ENCODE data around the gene ERVFRD-1.
"Not testable (repeated sequence)": the region's sequence is repeated elsewhere in the genome, so short reads cannot be mapped to it uniquely, and the experiment has no call there.

ERVFRD-1 gene

GRCh38 chr6:11128608-11129007 lies 17.1 kb upstream of the ERVFRD-1 start:
- DNase-seq: no peak

GRCh38 chr6:11126876-11127275 lies 15.4 kb upstream of the ERVFRD-1 start:
- DNase-seq: no peak

- no peak for DNase-seq
Measured at GRCh38 chr6:11123978-11124377, 12.5 kb upstream of the ERVFRD-1 start.

GRCh38 chr6:11122380-11122779 lies 10.9 kb upstream of the ERVFRD-1 start:
- DNase-seq: no peak

- no peak for DNase-seq
Measured at GRCh38 chr6:11121851-11122250, 10.3 kb upstream of the ERVFRD-1 start.

- no peak for DNase-seq
Measured at GRCh38 chr6:11120271-11121005, 8.9 kb upstream of the ERVFRD-1 start.

GRCh38 chr6:11115808-11116536 lies 4.4 kb upstream of the ERVFRD-1 start:
- DNase-seq: not testable (repeated sequence)

- DNase-seq: no peak
Measured at GRCh38 chr6:11113038-11113437, 1.5 kb upstream of the ERVFRD-1 start.

- no peak for DNase-seq
Measured at GRCh38 chr6:11111769-11112437, 378 bp upstream of the ERVFRD-1 start.

- DNase-seq: no peak
Measured at GRCh38 chr6:11108726-11109125, 2.8 kb downstream of the ERVFRD-1 start.

GRCh38 chr6:11103065-11103464 lies 8.5 kb downstream of the ERVFRD-1 start:
- no peak for DNase-seq

- DNase-seq: no peak
Measured at GRCh38 chr6:11101417-11101816, 10.1 kb downstream of the ERVFRD-1 start.

- no peak for DNase-seq
Measured at GRCh38 chr6:11098004-11098403, 13.5 kb downstream of the ERVFRD-1 start.

GRCh38 chr6:11097476-11097875 lies 14.0 kb downstream of the ERVFRD-1 start:
- DNase-seq: no peak

GRCh38 chr6:11096109-11096508 lies 15.4 kb downstream of the ERVFRD-1 start:
- peak in 1 of 2 experiments; percentile 14 for DNase-seq

GRCh38 chr6:11094941-11095340 lies 16.6 kb downstream of the ERVFRD-1 start:
- DNase-seq: no peak

GRCh38 chr6:11094411-11094851 lies 17.1 kb downstream of the ERVFRD-1 start:
- DNase-seq: peak; percentile 18 to 32

- DNase-seq: peak; percentile 93 to 94
Measured at GRCh38 chr6:11093626-11094410, 17.7 kb downstream of the ERVFRD-1 start, which contains the start of gene SMIM13. Gene SMIM13 (plus strand): TSS chr6:11093834. CDS start chr6:11094314, 480 bp downstream.

GRCh38 chr6:11093376-11093625 lies 18.2 kb downstream of the ERVFRD-1 start:
- DNase-seq: no peak

- DNase-seq: no peak
Measured at GRCh38 chr6:11092668-11093375, 18.7 kb downstream of the ERVFRD-1 start.

- not testable (repeated sequence) for DNase-seq
Measured at GRCh38 chr6:11091141-11091540, 20.4 kb downstream of the ERVFRD-1 start.

- no peak for DNase-seq
Measured at GRCh38 chr6:11089695-11090094, 21.8 kb downstream of the ERVFRD-1 start.
